Prostate gland (tissue), 2 donors: ENCODE data around the gene DACH1. TPM values are rescaled to one million over a fixed set of nuclear protein-coding genes. Genes with fewer than 3 reads are reported as not detected.

Source experiments
- DNase-seq: peaks from one replicate; pipeline ENCODE4 v3.0.0-alpha.2; 2019; ENCODE audit warnings: low spot score
- H3K27ac ChIP-seq, 2 donors: fragments of 200-600 bp; sonication (generic); 2 replicates each; pipeline ENCODE4 v1.5.1; 2017 to 2019
- H3K27me3 ChIP-seq: fragments of 200-600 bp; sonication (generic); replicated peaks from 2 replicates; pipeline ENCODE4 v1.5.1; 2019; ENCODE audit not compliant: insufficient read depth
- H3K36me3 ChIP-seq, 2 donors: fragments of 200-600 bp; sonication (generic); 1 replicate in 1 of 2; 2 replicates in 1 of 2; pipeline versions ENCODE4 v1.5.1 to v1.8.1; 2017 to 2019
- H3K4me1 ChIP-seq: fragments of 200-600 bp; sonication (generic); replicated peaks from 2 replicates; pipeline ENCODE4 v1.5.1; 2019
- H3K4me3 ChIP-seq, 2 donors: fragments of 200-600 bp; sonication (generic); 2 replicates each; pipeline ENCODE4 v1.5.1; 2017 to 2019
- H3K9me3 ChIP-seq: fragments of 200-600 bp; sonication (generic); 2 replicates; pipeline ENCODE4 v1.5.1; 2017
- CTCF ChIP-seq, 4 experiments: fragments of 200-600 bp in 2 of 4; fragments of 450-650 bp in 2 of 4; sonication (generic) in 2 of 4; IDR thresholded peaks; 1 replicate in 3 of 4; 2 replicates in 1 of 4; pipeline ENCODE4 v1.5.1; 2016 to 2019; ENCODE audit warnings: antibody characterized with exemption in 4 of 4, mild to moderate bottlenecking in 2 of 4, moderate library complexity in 2 of 4
- POLR2A ChIP-seq: fragments of 450-650 bp; IDR thresholded peaks from one replicate; pipeline ENCODE4 v1.6.1; 2016; ENCODE audit warnings: antibody characterized with exemption, mild to moderate bottlenecking
- POLR2AphosphoS5 ChIP-seq: sonication (generic); formaldehyde crosslinking; IDR thresholded peaks from one replicate; pipeline ENCODE4 v1.6.1; 2017; ENCODE audit warnings: antibody characterized with exemption
- WGBS: methylation state at CpG from one replicate; pipeline ENCODE4 v1.1.5; 2018; 5-methylcytosine and 5-hydroxymethylcytosine counted together
- intact Hi-C: fragments of 100-400 bp; cut with DNase I; formaldehyde crosslinking; loops from one replicate; pipeline ENCODE4 v1.14.2; 2022
- total RNA-seq, 2 donors: library from RNA; depleted of rRNA; stranded (reverse); fragments of >200 nt; gene quantifications; one replicate each; pipeline ENCODE4 v1.1.0, GENCODE V29; 2016

DACH1 gene
- total RNA-seq, 2 donors from 2014 or later: 14.6 to 18.0 TPM

- Histone ChIP-seq H3K4me3 (no peak overlapping the region), H3K4me1 (no peaks in the 10 kb centered on the region), H3K27me3 (no peaks in the 10 kb centered on the region), H3K27ac (no peak overlapping the region), H3K36me3 (no peaks in the 10 kb centered on the region), H3K9me3 (no peaks in the 10 kb centered on the region)
- intact Hi-C loops: no loop called here
- no peak for DNase-seq
- TF ChIP-seq POLR2A (no peak), CTCF (IDR thresholded peaks at IDR 0.05) (no peak), POLR2AphosphoS5 (no peak)
Measured at GRCh38 chr13:71886880-71887279, 19.9 kb upstream of the DACH1 start.

GRCh38 chr13:71882120-71882519 lies 15.1 kb upstream of the DACH1 start:
- no peak overlapping the region for H3K27ac ChIP-seq
- no peaks in the 10 kb centered on the region for H3K4me1 ChIP-seq
- H3K27me3 ChIP-seq: no peaks in the 10 kb centered on the region
- H3K9me3 ChIP-seq: no peaks in the 10 kb centered on the region
- TF ChIP-seq POLR2AphosphoS5: no peak
- TF ChIP-seq CTCF (IDR thresholded peaks at IDR 0.05): no peak
- TF ChIP-seq POLR2A: no peak
- intact Hi-C loops: no loop called here
- DNase-seq: no peak
- no peaks in the 10 kb centered on the region for H3K36me3 ChIP-seq
- no peak overlapping the region for H3K4me3 ChIP-seq

GRCh38 chr13:71880753-71881541 lies 13.9 kb upstream of the DACH1 start:
- WGBS: 75% methylated on average over 6 of the region's 6 CpGs
- TF ChIP-seq POLR2A (no peak), CTCF (IDR thresholded peaks at IDR 0.05) (no peak), POLR2AphosphoS5 (no peak)
- Histone ChIP-seq H3K4me1 (no peaks in the 10 kb centered on the region), H3K27me3 (no peaks in the 10 kb centered on the region), H3K36me3 (no peaks in the 10 kb centered on the region), H3K27ac (no peak overlapping the region), H3K4me3 (no peak overlapping the region), H3K9me3 (no peaks in the 10 kb centered on the region)
- DNase-seq: no peak
- intact Hi-C loops: no loop called here

GRCh38 chr13:71879808-71880344 lies 12.9 kb upstream of the DACH1 start:
- no peak for DNase-seq
- no peaks in the 10 kb centered on the region for H3K27me3 ChIP-seq
- no peak overlapping the region for H3K27ac ChIP-seq
- H3K9me3 ChIP-seq: no peaks in the 10 kb centered on the region
- TF ChIP-seq POLR2AphosphoS5 (no peak), POLR2A (no peak), CTCF (IDR thresholded peaks at IDR 0.05) (no peak)
- no peaks in the 10 kb centered on the region for H3K4me1 ChIP-seq
- no peaks in the 10 kb centered on the region for H3K36me3 ChIP-seq
- H3K4me3 ChIP-seq: no peak overlapping the region
- WGBS: 81% methylated on average over 6 of the region's 6 CpGs
- intact Hi-C loops: no loop called here

GRCh38 chr13:71879129-71879535 lies 12.1 kb upstream of the DACH1 start:
- TF ChIP-seq POLR2A (no peak), POLR2AphosphoS5 (peak; percentile 32), CTCF (IDR thresholded peaks at IDR 0.05) (peak; percentile 16 to 64 (median 60))
- H3K27me3 ChIP-seq: no peaks in the 10 kb centered on the region
- no peaks in the 10 kb centered on the region for H3K9me3 ChIP-seq
- intact Hi-C loops: no loop called here
- peak; percentile 10 for DNase-seq
- H3K36me3 ChIP-seq: no peaks in the 10 kb centered on the region
- WGBS: 12% methylated on average over 3 of the region's 3 CpGs
- H3K4me1 ChIP-seq: no peaks in the 10 kb centered on the region
- H3K27ac ChIP-seq: no peak overlapping the region
- H3K4me3 ChIP-seq: no peak overlapping the region
